GM18867 (cell line): ENCODE data around the gene HNRNPC.
A peak's percentile ranks its signal among the peaks of the same experiment; 100 is the strongest.
"Not testable (repeated sequence)": the region's sequence is repeated elsewhere in the genome, so short reads cannot be mapped to it uniquely, and the experiment has no call there.

Experiments used
- ATAC-seq: cut with Tn5 transposase; IDR thresholded peaks from one replicate; pipeline ENCODE4 v1.9.1; 2021; ENCODE audit warnings: mild to moderate bottlenecking, moderate library complexity; ENCODE audit not compliant: unreplicated experiment

Gene HNRNPC

DNA sequence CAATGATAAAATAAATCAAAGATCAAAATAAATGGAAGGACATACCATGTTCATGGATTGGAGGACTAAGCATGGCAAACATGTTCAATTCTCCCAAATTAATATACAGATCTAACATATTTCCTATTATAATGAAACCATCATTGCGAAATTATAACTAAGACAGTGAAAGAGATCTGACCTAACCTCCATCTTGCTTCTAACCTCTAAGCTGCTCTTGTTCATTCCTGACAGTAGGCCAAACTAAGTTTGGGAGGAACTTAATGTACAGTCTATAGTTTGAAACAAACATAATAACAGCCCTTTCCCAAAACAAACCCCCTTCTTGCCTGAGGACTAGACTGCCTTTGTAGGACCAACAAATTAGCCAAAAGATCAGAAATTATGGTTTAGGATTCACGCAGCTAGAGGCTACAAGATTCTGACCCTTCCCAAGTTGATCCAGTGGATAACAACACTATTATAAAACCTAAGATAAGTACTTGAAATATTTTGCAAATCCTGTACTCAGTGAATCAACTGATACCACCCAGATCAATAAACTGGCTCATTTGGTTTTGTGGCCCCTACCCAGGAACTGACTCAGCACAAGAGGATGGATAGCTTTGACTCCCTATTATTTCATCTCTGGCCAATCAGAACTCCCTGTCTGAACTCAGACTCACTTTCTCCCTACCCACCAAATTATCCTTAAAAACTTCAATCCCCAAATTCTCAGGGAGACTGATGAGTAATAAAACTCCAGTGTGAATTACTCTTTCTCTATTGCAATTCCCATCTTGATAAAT lies 71.6 kb downstream of the HNRNPC start:
- no peak for ATAC-seq

GRCh38 chr14:21194597-21194996 lies 74.6 kb downstream of the HNRNPC start:
- ATAC-seq: no peak

DNA sequence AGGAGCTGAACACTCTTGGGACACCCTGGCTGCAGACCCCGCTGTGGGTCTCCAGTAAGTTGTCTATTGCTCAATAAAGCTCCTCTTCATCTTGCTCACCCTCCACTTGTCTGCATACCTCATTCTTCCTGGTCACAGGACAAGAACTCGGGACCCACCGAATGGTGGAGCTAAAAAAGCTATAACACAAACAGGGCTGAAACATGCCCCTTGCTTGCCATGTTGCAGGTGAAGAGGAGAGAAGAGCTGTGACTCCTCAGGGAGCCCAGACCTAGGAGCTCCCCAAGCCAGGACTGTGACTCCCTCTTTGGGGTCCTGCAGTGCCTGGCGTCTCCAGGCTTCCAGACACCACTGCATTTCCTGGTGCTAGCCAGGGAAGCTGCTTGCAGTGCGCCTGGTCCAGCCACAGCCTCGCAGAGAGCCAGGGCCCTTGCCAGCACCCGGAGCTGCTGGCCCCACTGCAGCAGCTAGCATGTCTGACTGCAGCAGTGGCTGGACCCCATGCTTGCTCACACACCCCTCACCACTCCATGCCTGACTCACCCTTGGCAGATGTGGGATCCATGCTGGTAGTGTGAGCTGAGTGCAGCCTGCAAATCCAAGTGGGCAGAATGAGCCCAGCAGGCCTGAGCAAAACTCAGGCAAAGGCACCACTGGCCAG lies 76.2 kb downstream of the HNRNPC start:
- ATAC-seq: no peak

DNA sequence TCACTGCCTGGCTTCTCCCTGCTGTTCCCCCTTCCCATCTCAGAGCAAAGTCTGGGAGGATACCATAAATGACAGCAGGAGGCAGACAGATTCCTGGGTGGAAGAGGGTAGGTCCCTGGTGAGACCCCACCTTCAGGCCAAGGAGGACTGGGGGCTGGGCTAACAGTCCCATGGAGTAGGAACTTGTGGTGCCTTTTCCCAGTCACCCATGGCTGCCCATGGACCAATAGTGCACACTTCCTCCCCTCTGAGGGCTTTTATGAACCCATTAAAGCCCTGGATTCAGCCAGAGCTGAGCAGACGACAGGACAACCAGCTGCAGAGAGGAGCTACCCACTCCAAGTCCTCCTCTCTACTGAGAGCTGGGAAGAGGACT lies 76.8 kb downstream of the HNRNPC start:
- no peak for ATAC-seq

DNA sequence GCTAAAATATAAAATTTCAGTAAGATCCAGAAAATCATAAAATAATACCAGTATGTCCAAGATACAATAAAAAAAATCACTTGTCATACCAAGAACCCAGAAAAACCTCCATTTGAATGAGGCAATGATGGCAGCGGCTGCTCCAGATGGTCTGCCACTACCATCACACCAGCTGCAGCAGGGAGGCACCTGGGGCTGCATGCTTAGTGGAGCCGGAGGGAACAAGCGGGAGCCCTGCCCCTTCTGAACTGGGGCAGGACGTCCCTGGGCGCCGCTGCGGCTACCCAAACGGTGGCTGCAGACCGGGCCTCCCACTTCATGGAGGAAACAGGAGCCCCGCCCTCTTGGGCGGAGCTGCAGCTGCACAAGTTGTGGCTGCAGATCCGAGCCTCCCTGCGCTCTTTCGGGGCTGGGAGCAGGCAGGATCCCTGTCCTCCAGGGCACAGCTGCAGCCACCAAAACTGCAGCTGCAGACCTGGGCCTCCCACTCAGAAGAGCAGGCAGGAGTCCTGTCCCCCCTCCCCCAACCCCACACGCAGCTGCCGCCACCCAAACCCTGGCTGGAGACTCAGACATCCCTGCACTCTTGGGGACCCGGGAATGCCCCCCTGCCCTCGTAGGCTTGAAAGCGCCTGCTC lies 77.3 kb downstream of the HNRNPC start:
- ATAC-seq: peak; percentile 91

- ATAC-seq: no peak
Measured at GRCh38 chr14:21191261-21191808, 77.9 kb downstream of the HNRNPC start.

GRCh38 chr14:21185491-21185890 lies 83.8 kb downstream of the HNRNPC start:
- no peak for ATAC-seq

DNA sequence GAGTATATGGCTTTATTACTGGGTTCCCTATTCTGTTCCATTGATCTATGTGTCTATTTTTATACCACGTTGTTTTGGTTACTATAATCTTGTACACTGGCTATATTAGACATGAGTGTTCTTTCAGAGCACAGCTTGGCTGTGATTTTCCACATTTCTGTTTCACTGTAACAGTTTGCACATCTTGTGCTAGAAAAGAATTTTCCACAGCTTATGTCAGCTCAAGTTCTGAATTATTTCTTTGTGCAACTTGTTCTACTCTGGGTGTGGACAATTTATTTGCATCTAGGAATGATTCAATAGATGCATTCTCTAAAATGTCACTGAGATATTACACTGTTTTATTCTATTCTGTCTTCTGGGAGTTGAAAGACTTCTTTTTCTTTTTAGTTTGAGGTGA lies 85.0 kb downstream of the HNRNPC start:
- no peak for ATAC-seq

DNA sequence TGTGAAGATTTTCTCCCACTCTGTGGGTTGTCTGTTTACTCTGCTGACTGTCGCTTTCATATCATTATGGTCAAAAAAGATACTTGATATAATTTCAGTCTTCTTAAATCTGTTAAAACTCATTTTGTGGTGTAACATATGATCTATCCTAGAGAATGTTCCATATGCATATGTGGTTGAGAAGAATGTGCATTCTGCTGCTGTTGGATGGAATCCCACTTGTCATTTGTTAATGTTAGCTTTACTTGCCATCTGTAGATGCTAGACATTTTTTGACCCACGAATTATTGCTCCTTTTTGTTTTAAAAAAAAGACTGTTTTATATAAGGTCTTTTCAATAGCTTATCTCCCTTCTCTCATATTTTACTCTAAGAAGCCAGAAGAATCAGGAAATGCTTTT lies 87.1 kb downstream of the HNRNPC start:
- no peak for ATAC-seq

GRCh38 chr14:21171128-21171527 lies 98.1 kb downstream of the HNRNPC start:
- ATAC-seq: no peak

GRCh38 chr14:21169573-21169972 lies 99.7 kb downstream of the HNRNPC start:
- no peak for ATAC-seq

GRCh38 chr14:21168055-21168454 lies 101.2 kb downstream of the HNRNPC start:
- no peak for ATAC-seq

DNA sequence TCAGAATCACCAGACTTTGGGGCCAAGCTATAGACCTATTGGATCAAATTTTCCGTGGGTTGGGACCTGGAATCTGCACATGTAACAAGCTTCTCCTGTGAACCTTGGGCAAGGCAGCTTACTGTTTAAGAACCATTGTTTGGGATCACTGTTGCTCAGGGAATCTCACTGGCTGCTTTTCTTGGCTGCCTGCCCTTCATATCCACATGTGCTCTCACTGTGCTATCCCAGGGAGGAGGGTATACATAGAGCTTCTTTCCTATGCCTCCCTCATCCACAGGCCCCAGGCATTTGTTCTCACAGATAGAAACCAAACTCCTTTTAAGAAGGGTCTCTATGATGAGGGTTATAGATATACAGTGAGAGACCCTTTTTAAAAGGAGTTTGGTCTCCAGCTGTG lies 103.6 kb downstream of the HNRNPC start:
- not testable (repeated sequence) for ATAC-seq

DNA sequence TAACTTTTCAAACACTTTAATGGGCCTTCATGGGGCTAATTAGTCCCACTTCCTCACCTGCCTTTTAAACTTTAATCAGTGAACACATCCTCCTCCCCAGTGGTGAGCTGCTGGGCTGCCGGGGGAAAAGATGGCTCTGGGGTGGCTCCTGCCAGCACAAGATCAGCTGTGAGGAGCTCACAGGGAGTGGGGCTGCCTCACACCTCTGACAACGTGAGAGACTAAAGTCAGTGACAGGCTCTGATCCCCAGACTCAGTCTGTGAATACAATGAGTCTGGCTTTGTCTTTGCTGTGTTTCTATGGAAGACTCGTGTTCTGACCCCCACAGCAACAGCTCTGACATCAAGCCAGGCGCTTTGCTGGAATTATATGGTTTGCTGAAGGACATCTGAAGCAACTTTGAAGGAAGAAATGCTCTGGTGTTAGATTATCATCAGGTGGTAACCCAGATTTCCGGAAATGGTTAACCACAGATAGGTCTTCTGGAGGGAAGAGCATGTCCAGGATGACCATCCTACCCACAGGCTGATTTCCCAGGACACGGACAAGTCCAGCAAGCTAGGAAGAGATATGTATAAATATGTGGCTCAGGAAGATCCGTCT lies 104.1 kb downstream of the HNRNPC start:
- not testable (repeated sequence) for ATAC-seq

DNA sequence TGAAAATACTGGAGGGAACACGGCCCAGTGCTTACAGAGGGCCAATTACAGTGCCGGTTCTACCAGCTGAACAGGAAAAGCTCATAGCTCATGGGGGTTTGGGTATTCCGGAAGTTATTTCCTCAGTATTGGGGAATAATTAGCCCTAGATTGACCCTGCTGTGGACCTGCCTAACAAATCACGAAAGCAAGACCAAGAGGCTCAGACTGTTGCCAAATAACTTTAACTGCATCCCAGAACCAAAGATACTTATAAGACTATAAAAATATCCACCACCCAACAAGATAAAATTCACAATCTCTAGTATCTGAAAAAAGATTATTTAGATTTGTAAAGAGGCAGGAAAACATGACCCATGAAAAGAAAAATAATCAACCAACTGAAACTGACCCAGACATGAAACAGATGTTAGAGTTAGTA lies 105.4 kb downstream of the HNRNPC start:
- no peak for ATAC-seq

DNA sequence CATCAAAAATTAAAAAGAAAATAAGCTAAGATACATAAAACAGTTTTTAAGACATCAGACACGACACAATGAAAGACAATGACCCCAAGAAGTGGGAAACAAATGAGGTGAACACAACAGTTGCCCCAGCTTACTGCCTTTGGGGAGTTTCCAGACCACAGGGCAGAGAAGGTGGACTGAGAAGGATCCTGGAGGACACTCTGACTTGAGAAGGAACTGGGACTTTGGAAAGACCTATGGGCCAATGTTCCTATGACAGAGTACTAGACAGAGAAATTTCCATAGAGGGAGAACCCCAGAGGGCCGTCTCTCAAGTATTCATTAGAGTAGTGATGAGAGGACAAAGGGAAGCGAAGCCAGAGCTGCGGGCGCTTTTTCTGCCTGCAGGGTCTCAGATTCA lies 107.2 kb downstream of the HNRNPC start:
- no peak for ATAC-seq

DNA sequence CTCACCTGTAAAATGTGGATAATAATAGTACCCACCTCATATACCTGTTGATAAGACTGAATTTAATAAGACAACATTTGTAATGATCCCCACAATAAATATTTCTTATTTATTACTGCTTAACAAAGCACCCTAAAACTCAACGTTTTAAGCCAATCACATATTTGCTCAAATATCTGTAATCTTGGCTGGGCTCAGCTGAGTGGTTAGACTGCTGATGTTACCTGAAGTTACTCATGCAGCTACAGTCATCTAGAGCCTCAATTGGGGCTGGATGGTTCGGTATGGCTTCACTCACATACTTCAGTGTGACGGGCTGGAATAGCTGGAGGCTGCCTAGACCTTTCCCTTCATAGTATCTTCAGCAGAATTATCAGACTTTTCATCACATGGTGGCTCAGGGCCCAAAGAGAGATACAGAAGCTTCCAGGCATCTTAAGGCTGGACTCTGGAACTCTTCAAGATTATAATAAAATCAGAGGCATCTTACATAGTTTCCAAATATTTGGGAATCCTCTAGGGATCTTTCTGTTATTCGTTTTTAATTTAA lies 109.1 kb downstream of the HNRNPC start:
- ATAC-seq: no peak
